CD1c-positive myeloid dendritic cell (primary cell): Measurements from ENCODE around the gene PLSCR4.
A peak's percentile ranks its signal among the peaks of the same experiment; 100 is the strongest.
"Not testable (repeated sequence)": the region's sequence is repeated elsewhere in the genome, so short reads cannot be mapped to it uniquely, and the experiment has no call there.

Source experiments
- DNase-seq: peaks from one replicate; pipeline ENCODE4 v3.0.0-alpha.2; 2016; ENCODE audit errors: extremely low spot score

The PLSCR4 gene, protein sequence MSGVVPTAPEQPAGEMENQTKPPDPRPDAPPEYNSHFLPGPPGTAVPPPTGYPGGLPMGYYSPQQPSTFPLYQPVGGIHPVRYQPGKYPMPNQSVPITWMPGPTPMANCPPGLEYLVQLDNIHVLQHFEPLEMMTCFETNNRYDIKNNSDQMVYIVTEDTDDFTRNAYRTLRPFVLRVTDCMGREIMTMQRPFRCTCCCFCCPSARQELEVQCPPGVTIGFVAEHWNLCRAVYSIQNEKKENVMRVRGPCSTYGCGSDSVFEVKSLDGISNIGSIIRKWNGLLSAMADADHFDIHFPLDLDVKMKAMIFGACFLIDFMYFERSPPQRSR

DNA sequence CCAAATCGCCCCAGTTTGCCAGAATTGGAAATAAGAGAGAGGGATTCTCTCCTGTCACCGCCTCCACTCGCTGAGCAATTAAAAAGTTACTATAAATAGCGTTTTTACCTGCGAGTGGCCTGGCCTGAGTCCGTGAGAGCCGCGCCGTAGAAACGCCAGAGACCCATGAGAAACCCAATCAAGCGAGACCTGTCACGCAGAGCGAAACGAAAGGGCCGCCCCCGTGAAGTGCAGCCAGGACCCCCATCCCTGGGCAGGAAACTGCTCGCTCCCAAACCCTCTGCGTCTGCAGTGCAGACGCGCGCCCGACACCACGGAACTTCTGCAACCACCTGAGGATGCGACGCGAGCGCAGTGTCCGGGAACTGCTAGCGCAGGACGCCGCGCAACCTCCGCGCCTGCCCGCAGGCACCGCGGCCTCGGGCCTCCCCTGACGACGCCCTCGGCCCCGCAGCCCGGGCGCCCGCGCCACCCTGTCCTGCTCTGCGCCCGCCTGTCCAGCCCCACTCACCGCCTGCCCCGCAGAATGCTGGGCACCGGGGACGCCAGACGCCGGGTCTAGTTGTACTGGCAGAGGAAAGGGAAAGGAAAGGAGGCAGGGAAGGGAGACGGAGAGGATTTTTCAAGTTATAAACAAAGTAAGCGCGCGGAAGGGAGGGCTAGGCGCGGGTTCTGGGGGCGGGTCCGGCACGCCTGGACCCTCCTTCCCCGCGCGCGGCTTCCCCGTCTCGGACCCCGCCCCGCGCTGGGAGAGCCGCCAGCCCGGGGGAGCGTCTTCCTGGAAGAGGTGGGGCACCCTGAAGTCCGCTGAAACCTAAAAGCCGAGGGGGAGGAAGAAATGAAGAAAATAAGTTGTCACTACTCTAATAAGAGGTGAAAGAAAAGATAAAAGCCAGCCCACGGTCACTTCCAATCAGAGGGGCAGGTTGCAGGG lies at the start of gene PLSCR4:
Gene PLSCR4 (minus strand): TSS at position 657 of the 934 bp plus-strand sequence. CDS start 29,034 bp downstream, outside the sequence.
- peak; percentile 25 for DNase-seq

GRCh38 chr3:146293401-146293800 lies 42.5 kb upstream of the PLSCR4 start:
- DNase-seq = not testable (repeated sequence)

- no peak for DNase-seq
These were observed 33.0 kb upstream of the PLSCR4 start for GRCh38 chr3:146283781-146284445.

GRCh38 chr3:146280864-146281263 lies 30.0 kb upstream of the PLSCR4 start:
- no peak for DNase-seq

- DNase-seq = no peak
These were observed 29.0 kb upstream of the PLSCR4 start for GRCh38 chr3:146279951-146280350.

DNA sequence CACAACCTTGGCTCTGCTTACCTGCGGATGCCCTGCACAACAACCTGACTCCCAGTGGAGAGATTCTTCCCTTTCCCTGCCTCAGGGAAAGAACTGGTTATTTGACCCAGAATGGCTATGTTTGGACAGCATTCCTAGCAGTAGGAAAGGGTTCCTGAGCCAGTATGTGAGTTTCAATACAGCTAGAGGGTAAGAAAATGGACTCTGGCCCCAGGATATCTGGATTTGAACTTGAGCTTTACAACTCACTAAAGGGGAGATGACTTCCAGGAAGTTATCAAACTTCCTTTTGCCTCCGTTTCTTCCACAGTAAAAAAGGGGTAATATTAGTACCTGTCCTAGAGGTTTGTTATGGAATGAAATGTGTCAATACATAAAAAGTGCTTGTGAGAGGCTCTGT lies 28.1 kb upstream of the PLSCR4 start:
- DNase-seq = no peak

DNA sequence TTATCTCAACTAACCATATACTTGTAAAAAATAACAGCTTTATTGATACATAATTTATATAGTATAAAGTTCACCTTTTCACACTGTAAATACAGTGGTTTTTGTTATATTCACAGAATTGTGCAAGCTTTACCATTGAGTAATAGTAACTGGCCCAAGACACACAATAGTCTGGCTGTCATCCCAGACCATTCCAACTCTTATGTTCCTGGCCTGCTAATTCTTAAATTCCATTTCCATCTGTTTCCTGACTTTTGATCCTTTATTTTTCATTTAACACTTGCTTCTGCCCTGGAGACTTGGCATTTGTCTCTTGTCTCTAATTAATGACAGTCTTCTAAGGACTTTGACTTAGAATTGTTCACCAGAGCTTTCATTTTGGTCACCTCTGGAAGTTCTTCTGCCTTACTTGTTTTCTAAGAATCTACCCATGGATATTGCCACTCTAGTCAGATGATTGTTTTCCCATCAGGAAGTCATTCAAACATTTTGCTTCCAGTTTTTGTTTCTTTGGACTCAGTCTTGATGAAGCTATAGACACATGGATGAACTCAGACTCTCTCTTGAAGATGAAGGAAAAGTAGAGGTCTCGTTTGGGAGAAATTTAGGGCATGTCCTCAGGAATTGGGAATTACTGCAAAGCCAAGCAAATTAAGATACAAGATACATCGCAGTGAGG lies 27.2 kb upstream of the PLSCR4 start:
- no peak for DNase-seq

DNA sequence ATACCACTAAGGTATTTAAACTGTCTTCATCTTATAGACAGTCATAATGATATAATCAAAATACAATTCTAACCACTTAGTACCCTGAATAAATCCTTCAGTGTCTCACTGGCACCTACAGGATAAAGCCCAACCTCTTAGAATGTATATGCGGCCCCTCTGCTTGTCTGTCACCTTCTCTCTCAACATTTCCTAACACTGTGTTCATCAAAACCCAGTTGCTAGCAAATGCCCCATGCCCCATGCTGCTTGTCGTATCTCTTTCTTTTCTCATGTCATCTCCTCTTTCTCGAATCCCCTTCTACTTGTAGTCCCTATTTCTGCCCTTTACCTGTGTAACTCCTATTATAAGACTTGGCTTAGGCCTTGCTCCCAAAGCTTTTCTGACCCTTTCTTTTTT lies 24.6 kb upstream of the PLSCR4 start:
- DNase-seq = no peak

GRCh38 chr3:146274833-146275232 lies 23.9 kb upstream of the PLSCR4 start:
- DNase-seq = no peak

- DNase-seq = no peak
These were observed 23.0 kb upstream of the PLSCR4 start for GRCh38 chr3:146273721-146274407.

GRCh38 chr3:146271180-146271579 lies 20.3 kb upstream of the PLSCR4 start:
- DNase-seq = no peak

- DNase-seq = no peak
These were observed 18.4 kb upstream of the PLSCR4 start for GRCh38 chr3:146269271-146269670.

- DNase-seq = no peak
These were observed 17.8 kb upstream of the PLSCR4 start for GRCh38 chr3:146268535-146269219.

GRCh38 chr3:146265720-146266119 lies 14.8 kb upstream of the PLSCR4 start:
- no peak for DNase-seq

DNA sequence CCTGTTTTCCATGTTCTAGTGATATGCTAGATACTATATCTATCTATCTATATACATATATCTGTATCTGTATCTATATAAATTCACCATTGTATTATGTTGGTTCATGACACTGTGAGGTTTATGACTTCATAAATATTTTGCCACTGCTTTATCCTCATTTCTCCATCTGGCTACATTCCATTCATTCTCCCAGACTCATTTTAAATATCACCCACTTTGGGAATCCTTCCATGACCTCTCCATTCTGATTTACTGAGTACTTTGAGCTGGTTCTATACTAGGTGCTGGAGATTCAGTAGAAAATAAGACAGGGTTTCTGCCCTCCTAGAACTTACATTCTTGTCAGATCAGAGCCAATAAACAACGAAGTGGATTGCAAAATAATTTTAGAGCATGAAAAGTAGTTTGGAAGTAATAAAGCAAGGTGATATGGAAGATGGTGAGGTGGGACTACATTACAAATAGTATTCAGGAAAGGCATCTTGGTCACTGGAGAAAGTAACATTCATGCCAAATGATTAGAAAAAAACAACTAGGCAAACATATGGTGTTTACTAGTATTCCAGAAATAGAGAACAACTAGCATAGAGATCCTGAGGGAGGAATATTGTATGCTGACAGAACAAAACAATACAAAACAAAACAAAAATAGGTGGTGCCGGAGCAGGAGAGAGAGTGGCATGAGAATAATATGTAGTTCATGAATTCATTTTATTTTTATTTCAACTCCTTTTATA lies 11.6 kb upstream of the PLSCR4 start:
- no peak for DNase-seq

GRCh38 chr3:146259880-146260589 lies 9.1 kb upstream of the PLSCR4 start:
- DNase-seq = no peak

GRCh38 chr3:146256851-146257486 lies 6.1 kb upstream of the PLSCR4 start:
- no peak for DNase-seq

DNA sequence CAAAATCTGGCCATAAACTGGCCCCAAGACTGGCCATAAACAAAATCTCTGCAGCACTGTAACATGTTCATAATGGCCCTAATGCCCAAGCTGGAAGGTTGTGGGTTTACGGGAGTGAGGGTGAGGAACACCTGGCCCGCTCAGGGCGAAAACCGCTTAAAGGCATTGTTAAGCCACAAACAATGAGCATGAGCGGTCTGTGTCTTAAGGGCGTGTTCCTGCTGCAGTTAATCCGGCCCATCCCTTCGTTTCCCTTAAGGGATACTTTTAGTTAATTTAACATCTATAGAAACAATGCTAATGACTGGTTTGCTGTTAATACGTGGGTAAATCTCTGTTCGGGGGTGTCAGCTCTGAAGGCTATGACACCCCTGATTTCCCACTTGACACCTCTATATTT lies 1.5 kb upstream of the PLSCR4 start:
- not testable (repeated sequence) for DNase-seq

GRCh38 chr3:146249921-146250320 lies 984 bp downstream of the PLSCR4 start:
- no peak for DNase-seq
